CD4-positive, alpha-beta T cell treated with Interleukin-15 for 1 hour (primary cell): ENCODE measurements around the gene SLC4A8.
"Not testable (repeated sequence)": the region's sequence is repeated elsewhere in the genome, so short reads cannot be mapped to it uniquely, and the experiment has no call there.

Source experiments
- DNase-seq: peaks from one replicate; pipeline ENCODE4 v3.0.0-alpha.2; 2020

Gene SLC4A8

DNA sequence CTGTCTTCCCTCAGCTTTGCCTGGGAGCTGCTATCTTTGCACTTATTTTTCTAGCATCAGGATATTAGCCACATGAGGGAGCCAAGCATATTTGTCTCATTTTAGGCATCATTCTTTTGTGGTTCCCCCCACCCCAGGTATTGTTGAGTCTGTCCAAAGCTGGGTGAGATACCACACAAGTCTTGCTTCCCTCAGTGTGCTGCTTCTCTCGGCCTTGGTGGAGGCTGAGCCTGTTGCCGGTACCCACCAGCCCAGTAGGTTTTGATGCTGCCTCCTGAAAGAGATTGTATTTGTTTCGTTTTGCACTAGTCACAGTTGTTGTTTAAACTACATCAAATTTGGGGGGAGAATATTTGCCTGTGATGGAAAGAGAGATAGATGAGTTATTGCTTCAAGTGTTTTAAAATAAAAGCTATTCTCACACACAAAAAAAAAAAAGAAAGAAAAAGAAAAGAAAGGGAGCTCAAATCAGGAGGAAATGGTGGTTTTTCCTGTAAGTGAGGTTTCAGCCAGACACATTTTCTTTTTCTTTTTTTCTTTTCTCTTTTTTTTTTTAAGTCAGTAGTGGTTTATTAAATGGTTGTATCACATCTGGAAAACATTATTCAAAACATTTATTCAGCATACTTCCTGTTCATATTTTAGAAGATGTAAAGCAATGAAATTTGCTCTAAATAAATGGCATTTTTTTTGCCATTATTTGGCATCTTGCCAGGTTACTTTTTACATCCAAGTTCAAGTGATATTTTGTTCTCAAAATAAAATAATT lies 58.5 kb downstream of the SLC4A8 start:
- DNase-seq = peak; percentile 19

DNA sequence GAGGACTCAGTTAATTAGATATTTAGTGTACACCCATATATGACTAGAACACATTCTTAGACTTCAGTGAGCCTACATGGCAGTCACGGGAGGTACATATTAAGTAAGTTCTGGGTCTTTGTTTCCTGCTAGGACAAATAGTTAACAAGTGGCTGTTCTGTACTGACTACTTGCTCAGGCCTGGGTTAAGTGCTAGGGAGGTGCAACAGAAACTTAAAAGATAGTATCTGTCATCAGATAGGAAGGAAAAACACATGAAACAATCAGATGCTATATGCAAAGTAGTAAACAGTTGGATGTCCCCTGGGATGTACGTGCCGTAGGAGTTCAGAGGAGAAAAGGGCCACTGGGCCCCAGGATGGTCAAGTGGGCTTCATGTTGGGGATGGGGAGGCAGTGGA lies 59.5 kb downstream of the SLC4A8 start:
- no peak for DNase-seq

- DNase-seq = no peak
Measured at GRCh38 chr12:51488281-51488680, 63.6 kb downstream of the SLC4A8 start.

DNA sequence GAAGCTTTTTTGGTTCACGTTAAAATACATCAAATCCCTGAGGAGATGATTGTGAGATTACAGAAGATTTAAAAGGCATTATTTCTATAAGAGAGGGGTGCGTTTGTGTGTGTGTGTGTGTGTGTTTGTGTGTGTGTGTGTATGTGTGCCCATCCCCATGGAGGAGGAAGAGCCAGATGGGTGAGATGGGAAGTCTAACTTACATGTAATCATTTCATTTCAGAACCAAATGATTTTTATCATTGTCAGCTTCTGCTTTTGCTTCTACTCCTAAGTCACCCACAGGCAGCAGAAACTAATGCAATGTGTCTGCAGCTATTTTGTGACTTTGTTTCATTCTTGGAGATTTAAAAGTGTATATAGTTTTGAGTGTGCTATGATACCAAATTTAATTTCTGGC lies 68.7 kb downstream of the SLC4A8 start:
- no peak for DNase-seq

GRCh38 chr12:51496895-51497294 lies 72.3 kb downstream of the SLC4A8 start:
- no peak for DNase-seq

DNA sequence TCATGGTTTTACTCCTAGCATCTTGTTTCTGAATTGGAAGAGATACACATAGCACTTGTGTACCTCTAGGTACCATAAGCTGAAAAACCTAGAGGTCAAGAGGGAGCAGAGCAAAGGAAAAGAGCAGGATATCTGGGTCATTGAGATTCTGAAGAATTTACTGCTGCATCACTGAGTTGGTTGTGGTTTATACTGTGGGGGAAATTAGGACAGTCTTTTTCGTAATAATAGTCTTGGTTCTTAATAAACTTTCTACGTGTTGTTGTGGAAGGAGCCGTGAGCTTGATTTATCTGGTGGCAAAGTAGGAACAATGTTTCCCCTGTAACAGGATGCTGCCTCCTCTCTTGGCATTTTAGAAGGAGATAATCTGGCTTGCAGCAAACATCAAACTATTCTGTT lies 80.2 kb downstream of the SLC4A8 start:
- no peak for DNase-seq

GRCh38 chr12:51505360-51506105 lies 80.9 kb downstream of the SLC4A8 start:
- no peak for DNase-seq

DNA sequence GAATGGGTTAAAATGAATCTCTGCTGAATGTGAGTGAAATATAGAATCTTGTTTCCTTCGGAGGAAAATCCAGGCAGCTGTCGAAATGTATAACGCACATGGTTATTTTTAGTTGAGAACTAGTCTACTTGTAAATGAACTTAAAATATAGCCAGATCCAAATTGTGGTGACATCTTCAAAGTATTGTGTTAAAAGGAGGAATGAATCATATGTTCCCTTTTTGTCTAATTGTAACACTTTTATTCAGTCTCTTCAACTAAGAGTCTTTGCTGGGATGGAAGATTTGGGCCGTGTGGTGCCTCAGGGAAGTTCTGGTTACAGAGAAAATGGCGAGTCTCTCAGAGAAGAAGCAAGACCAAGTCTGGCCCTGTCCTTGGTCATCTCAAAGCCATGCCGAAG lies 82.5 kb downstream of the SLC4A8 start:
- DNase-seq = no peak

DNA sequence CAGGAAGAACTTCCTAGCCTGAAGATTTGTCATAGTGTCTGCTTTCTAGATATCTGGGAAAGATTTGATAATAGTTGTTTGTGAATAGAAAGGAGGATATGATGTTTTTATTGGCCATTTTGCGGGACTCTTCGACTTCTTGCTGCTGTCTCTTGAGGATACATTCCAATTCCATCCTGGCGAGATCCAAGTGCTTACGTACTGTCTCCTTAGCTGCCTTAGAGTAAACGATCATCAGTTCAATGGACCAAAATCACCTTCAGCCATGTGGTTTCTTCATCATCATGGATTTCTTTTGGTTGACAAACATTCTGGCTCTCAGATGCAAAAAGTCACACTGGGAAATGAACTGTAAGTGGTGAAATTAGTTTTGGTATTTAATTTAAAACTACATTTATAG lies 83.7 kb downstream of the SLC4A8 start:
- DNase-seq = no peak

GRCh38 chr12:51511546-51512260 lies 87.1 kb downstream of the SLC4A8 start:
- no peak for DNase-seq

DNA sequence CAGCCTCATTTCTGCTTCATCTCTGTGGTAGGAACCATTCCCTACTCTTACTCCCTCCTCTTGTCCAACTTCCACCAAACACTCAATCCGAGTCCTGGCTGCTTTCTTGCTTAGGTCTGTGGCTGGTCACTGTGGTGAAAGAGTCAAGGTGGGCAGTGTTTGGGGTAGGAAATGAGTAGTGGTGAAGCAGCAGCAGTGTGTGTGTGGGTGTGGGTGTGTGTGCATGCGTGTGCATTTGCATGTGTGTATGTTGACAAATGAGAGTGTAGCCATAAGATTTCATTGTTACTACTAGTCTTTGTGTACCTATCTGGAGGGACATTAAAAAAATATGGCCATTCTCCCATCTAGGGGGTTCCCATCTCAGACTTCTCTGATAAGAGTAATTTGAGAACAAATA lies 87.8 kb downstream of the SLC4A8 start:
- no peak for DNase-seq

DNA sequence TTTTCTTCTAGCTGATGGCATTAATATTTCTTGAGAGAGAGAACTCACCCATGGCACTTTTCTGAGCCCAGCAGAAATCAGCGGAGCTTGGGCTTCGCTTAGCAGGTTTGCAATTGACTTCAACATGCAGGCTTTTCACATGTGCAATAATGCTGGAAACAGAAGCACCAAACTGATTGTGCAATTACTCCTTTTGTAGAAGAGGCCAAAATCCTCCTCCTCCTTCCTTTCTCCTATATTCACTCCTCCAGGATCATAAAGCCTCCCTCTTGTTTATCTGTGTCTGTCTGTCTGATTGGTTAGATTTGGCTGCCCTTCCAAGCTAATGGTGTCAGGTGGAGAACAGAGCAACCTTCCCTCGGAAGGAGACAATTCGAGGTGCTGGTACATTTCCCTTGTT lies 90.4 kb downstream of the SLC4A8 start:
- DNase-seq = not testable (repeated sequence)

DNA sequence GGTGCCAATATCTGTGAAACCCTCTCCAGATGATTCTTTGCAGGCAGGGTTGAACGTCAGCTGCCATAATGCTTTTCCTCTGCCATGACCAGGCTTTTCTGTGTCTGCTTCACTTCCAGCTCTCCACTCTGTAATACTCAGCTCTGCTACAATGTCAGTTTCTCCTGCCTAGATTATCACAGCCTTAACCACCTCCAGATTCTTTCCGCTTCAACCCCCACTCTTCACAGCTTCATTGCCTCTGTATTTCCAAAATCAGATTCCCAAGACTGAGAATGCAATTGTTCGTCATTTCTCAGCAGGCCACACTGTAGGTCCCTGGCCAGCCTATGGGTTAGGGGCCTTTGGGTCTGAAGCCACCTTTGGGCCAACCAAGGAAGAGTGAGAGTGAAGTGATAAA lies 92.7 kb downstream of the SLC4A8 start:
- DNase-seq = no peak

- DNase-seq = no peak
Measured at GRCh38 chr12:51517800-51518199, 93.2 kb downstream of the SLC4A8 start.

DNA sequence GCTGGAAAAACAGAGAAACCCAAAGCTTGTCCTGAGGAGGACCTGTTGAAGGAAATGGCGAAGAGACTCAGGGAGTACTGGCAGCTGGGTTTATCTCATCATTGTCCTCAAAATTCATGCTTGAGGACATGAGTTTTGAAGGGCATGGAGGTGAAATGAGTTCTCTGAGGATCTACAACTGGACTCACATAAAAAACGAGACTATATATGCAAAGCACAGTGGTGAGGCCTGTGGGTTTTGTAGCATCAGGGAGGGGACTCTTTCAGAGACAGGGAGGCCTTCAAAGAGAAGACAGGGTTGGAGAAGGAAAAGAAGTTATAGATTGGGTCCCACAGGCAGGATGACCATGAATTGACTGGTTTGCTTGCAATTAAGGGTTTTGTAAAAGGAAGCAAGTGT lies 95.1 kb downstream of the SLC4A8 start:
- no peak for DNase-seq

DNA sequence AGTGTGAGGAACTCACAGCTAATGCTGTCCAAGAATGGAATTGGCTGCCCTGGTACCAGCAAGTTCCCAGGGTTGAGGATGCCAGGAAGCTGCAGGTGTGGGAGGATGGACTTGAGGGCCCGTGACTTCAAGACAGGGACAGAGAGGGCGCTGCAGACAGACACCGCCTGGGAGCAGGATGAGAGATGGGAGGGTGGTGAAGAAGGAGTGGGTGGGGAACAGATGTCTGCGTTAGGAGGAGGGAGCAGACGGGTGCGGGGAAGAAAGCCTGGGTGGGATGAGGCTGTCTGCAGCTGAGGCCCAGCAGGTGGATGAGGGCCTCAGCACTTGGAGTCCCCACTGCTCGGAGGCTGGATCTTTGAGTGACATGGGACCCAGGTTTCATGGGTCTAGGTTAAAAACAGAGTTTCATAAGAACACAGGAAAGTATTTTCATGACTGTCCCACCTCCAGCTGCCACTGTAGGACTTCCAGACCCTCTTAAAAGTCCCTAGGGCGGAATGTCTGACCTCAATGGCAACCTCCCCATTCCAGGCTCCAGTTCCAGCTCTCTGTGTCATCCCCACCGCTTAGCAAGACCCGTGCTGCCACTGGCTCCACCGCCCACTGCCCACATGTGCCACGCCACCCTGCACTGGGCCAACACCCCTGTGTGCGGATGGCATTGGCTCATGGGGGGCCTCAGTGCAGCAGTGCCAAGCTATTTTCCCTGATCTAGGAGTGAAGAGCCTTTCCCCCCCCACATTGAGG lies 96.1 kb downstream of the SLC4A8 start:
- no peak for DNase-seq

- no peak for DNase-seq
Measured at GRCh38 chr12:51521554-51522276, 97.1 kb downstream of the SLC4A8 start.

- DNase-seq = no peak
Measured at GRCh38 chr12:51522696-51523095, 98.1 kb downstream of the SLC4A8 start.

DNA sequence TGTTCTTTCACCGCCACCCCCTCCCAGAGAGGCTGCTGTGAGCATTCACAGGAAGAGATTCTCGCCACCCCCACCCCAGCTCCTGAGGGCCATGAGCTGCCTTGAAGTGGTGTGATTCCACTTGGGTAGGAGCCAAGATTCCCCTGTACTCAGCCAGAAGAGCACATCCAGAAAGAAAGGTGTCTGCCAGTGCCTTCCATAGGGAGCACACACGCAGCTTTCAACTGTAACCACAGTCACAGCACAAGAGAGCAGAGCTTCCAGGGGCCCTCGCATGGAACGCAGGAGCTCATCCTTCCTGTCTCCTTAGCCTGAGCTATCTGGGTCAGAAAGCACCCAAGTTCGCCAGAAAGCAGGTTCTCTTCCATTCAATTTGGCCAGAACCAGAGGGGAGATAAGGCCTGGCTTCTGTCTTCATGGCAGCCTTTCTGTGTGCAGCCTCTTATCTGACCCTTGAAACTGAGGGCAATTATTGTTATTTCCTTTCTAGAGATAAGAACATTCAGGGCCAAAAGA lies 99.8 kb downstream of the SLC4A8 start:
- no peak for DNase-seq

DNA sequence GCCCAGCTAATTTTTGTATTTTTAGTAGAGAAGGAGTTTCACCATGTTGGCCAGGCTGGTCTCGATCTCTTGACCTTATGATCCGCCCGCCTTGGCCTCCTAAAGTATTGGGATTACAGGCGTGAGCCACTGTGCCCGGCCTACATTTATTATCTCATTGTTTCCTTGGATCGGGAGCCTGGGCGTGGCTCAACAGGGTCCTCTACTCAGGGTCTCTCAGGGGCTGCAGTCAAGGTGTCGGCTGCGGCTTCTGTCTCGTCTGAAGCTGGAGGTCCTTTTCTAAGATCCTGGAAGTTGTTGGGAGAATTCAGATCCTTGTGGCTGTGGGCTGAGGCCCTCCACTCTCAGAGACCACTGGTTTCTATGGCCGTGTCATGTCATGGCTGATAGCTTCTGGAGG lies 100.9 kb downstream of the SLC4A8 start:
- no peak for DNase-seq

DNA sequence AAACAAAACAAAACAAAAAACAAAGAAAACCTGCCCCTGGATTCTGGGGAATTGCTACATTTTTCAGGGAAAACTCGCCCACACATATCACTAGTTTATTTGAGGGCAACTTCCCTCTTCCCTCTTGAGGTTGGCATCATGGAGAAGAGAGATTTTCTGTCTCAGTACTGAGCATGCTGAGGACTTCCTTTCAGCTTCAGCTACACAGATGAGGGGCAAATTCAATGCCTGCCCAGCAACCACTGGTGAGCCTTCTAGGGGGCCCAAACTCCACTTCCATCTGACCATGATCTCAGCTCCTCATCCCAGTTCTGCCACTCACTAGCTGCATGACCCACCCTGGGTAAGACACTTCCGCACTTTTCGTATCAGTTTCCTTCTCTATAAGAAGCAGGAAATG lies 103.3 kb downstream of the SLC4A8 start:
- no peak for DNase-seq
